ENCODE data around the gene CDC42SE2.

The CDC42SE2 gene, protein sequence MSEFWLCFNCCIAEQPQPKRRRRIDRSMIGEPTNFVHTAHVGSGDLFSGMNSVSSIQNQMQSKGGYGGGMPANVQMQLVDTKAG

DNA sequence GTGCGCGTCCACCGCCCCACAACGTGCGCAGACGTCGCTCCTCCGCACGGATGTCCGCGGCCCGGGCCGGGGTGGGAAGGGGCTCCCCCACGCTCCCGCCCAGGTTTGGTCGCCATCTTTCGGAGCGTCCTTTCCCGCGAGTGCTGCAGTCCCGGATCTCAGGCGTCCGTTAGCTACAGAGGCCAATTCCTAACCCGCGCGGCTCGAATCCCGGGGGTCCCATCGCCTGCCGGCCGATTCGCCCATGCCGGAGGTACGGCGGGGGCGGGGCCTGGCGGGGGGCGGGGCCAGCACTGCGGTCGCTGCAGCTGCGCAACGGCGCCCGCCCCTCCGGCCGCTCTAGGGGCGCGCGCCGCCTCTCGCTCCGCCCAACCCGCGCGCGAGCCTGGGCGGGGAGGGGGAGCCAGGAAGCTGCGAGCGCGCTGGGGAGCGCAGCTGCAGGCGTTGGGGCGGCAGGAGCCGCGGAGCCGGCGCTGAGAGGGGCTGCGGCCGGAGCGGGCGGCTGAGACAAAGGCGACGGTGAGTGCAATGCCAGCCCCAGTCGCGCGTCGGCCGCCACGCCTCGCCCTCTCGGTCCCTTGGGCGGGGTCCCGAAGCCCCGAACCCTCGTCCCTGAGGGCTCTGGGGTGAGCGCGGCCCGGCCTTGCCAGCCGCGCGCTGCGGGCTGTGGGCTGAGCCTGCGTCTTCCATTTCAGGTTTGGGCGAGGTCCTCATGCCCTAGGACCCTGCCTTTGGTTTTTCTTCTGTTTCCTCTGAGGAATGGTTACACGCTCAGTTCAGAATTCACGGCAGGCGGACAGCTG is at the start of gene CDC42SE2:
Gene CDC42SE2, plus strand, starts transcription at position 406 of the 803 bp plus-strand sequence. CDS start 95,441 bp downstream, outside the sequence.
- DNase-seq = peak; percentile 69 to 79

DNA sequence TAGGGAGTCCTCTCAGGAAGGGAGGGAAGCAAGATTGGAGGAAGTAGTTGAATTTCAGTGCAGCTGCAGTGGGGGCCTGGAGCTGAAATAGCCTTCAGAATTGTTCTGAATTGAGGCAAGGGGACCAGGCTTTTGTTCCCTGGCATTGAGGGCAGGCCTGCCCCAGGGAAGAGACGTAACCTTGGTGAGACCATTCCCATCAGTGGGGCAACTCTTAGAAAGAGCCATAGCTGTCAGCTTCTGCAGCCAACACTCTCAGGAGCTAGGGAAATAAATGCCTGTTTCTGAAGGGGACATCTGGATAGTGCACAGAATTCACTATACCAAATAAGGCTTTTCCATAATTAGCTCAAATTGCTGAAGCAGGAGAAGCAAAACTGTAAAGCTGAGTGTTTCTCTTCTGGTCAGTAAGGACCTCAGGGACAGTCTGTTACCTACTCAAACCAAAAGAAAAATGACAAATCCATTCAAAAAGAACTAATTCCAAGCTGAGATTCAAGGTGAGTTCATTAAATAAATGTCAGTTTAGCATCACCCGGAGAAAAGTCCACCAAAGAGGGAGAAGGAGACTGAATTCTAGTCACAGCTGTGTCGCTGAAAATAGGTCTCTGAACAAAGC is 49.1 kb upstream of the CDC42SE2 start:
- DNase-seq = no peak

DNA sequence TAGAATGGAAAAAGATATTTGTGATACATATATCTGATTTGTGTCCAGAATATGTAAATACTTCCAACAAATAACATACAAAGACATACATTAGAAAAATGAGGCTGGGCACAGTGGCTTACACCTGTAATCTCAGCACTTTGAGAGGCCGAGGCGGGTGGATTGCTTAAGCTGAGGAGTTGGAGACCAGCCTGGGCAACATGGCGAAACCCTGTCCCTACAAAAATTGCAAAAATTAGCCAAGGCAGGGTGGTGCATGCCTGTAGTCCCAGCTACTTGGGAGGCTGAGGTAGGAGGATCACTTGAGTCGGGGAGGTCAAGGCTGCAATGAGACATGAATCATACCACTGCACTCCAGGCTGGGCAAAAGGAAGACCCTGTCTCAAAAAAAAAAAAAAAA is 46.1 kb upstream of the CDC42SE2 start:
- no peak for DNase-seq

DNA sequence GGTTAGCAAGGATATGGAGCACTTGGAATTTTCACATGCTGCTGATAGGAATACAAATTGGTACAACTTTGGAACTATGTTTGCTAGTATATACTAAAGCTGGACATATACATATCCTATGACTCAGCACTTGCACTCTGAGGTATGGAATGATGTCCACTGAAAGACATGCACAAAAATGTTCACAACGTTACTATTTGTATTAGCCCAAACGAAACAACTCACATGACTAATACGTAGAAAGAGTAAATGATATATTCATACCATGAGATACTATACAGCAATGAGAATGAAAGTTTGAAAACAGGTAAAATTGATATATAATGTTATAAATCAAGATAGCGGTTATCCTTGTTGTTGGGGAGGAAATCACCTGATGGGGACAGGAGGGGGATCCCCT is 45.5 kb upstream of the CDC42SE2 start:
- no peak for DNase-seq

DNA sequence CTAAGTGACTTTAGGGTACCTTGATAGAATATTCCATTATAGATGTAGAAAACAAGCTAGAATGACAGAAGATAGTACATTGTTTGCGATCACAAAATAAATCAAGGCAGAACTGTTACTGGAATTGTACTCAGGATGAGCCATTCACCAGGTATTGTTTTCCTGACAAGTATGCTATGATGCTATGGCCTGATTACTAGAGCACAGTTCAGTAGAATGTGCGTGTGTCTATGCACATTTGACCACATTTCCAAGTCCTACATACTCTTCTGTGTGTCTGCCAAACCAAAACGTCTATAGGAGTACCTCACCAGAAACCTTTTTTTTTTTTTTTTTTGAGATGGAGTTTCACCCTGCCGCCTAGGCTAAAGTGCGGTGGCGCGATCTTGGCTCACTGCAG is 43.3 kb upstream of the CDC42SE2 start:
- no peak for DNase-seq

DNA sequence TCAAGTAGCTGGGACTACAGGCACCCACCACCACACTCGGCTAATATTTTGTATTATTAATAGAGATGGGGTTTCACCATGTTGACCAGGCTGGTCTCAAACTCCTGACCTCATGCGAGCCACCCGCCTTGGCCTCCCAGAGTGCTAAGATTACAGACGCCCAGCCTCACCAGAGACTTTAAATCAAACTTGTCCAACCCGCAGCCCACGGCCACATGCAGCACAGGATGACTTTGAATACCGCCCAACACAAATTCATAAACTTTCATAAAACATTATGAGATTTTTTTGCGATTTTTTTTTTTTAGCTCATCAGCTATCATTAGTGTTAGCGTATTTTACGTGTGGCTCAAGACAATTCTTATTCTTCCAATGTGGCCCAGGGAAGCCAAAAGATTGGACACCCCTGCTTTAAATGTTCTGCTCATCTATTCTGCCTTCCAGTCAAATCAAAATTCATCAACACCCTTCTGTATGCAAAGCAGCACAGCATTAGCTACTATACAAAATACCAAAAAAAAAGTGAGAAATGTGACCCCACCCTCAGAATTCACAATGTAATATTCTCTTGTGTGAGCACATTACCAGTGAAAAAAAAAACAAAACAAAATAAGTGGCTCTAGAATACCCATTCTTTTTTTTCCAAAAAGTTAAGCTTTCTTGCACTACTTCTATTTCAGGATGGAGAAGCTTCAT is 42.7 kb upstream of the CDC42SE2 start:
- DNase-seq = no peak

DNA sequence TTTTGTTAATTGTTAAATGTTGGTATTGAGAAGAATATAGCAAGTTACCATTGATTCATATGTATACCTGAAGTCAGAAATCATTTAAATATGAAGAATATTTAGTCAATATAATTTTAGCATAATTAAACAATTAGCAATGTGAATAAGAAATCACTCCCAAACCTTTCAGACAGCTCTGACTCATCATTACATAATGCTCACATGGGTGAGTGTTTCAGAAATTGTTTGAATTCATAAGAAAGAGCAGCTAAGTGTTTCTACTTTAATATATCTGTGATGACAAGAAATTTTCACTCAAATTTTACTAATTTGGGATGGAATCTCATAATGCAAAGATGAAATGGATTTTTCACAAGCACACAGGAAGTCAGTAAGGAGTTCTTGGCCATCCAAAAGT is 42.0 kb upstream of the CDC42SE2 start:
- no peak for DNase-seq

DNA sequence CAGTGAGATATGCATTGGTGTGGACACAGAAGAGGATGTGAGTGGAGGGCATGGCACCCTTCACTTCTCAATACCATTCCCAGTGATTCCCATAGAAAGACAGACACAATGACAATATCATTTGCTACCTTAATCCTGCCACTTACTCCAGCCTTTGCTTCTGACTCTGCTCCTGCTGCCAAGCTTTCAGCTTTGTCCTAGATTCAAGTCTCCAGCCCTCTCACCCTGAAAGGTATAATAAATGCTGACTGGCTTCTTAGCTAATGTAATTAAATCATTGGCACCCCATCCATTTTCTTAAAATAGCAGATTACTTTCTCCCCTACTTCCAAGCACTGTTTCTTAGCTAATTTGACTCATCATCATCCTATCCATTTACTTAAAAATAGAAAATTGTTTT is 41.1 kb upstream of the CDC42SE2 start:
- DNase-seq = no peak

DNA sequence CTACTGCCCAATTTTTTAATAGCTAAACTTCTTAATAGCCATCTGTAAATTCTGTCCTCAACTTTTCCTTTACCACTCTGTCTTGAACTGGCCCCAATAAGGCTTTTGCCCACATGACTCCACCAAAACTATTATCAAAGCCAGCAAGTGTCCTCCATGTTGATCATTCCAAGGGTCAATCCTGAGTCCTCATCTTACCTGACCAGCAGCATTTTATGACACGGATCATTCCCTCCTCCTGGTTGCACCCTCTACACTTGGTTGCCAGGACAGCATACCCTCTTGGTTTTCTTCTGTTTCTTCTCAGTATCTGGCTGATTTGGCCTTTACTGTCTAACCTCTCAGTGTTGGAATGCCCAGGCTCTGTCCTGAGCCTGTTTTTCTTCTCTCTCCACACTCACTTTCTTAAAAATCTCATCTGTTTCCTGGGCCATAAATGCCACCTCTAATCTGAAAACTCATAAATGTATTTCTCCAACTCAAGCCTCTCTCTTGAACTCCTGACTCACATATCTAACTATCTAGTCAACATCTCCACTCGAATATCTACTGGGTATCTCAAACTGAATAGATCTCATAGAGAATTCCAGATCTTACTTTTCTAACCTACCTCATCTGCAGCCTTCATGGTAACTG is 40.0 kb upstream of the CDC42SE2 start:
- DNase-seq = no peak

DNA sequence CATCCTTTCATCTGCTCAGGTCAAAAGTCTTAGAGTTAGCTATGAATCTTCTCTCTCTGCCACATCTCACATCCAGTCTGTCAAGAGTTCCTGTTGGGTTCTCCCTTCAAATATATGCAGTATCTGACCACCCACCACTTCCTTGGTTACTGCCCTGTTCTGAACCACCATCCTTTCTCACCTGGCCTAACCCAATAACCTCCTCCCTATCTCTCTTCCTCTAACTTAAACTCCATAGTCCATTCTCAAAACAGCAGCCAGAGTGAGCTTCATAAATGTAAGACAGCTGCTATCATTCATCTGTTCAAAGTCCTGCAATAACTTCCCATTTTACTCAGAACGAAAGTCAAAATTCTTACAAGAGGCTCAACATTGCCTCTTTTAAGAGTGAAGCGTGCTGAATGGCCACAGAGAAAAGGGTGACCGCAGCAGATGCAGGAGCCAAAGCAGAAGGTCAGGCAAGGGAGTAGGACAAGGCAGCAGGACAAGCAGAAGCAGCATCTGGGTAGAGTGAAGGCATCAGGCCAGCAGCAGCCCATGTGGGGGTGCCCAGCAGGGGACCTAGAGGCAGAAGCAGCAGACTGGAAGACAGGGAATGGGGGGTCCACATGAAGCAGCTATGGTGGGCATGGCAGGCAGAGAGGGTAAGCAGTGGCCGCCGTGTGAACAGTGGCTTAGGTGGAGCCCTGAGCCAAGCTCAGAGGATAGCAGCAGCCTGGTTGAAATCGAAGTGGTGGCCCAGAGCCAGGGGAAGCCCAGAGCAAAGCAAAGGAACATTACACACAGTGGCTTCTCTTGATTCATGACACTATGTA is 39.3 kb upstream of the CDC42SE2 start:
- no peak for DNase-seq

DNA sequence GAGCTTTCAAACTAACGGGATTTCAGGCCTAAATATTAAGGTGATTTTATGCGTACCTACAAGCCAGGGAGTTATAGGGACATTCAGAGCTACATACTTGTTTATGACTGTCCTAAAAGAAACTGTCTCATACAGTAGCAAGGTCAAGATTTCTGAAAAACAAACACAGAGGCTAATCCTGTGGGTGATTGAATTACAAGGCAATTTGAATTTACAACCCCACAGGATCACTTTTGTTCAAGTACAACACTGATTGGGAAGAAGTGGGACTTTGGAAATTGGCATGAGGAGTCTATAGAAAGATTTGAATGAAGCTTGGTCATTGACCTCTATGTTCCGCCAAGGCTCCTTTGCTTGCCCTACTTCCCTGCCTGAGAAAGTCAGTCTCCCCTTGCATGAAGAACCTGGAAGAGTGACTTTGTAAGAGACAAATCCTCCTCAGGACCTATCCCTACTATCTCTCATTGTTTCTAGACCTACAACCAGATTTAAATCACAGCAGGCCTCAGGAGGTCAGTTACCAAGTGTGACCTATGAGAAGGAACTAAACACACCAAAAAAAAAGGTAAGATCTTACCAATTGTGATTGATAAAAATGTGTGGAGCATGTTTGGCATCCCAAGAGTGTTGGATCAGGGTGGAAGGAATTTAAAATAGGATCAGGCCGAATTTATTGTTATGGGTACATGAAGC is 38.4 kb upstream of the CDC42SE2 start:
- no peak for DNase-seq

DNA sequence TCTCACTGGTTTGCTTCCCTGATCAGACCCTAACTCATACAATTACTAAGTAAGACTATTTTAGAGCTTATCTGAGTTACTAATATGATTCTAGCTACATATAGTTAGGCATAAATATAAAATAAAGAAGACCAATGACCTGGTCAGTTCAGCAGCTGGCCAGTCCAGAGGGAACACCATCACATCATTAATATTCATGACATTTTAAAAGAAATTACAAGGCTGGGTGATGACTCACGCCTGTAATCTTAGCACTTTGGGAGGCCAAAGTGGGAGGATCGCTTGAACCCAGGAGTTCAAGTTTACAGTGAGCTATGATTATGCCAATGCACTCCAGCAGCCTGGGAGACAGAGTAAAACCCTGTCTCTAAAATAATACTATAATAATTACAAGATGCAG is 37.0 kb upstream of the CDC42SE2 start:
- no peak for DNase-seq

DNA sequence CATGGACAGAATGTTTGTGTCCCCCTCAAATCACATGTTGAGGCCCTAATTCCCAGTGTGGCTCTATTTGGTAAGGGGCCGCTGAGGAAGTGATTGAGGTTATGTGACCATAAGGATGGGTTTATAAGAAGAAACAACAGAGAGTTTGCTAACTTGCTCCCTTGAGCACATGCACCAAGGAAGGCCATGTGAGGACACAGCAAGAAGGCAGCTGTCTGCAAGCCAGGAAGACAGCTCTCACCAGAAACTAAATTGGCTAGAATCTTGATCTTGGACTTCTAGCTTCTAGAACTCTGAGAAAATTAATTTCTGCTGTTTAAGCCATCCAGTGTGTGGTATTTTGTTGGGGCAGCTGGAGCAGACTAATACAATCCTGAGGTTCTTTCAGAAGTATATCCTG is 35.2 kb upstream of the CDC42SE2 start:
- DNase-seq = no peak

DNA sequence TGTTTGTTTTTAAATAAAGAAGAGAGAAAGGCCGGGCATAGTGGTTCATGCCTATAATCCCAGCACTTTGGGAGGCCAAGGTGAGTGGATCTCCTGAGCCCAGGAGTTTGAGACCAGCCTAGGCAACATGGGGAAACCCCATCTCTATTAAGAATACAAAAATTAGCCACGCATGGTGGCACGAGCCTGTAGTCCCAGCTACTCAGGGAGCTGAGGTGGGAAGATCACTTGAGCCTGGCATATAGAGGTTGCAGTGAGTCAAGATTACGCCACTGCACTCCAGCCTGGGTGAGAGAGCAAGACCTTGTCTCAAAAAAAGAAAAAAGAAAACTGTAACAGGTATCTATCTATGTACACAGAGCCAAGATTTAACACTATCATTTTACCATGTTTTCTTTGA is 34.2 kb upstream of the CDC42SE2 start:
- no peak for DNase-seq

DNA sequence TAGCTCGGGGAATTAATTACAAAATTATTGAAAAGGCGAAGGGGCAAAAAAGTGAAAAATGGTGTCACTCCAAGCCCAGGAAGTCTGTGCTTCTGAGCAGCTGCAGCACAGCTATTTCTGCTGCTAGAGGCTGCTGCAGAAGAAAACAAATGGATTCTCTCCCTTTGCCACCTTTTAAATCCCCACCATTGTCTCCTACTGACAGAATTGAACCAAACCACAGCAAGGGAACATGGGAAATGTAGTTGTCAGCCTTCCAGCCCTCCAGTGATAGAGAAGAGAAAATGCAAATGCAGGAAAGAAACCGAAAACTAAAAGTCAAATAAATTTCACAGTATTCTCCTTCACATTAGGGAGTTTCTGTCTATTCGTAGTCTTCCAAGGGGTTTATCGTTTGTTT is 33.4 kb upstream of the CDC42SE2 start:
- DNase-seq = peak in 1 of 2 experiments; percentile 10

DNA sequence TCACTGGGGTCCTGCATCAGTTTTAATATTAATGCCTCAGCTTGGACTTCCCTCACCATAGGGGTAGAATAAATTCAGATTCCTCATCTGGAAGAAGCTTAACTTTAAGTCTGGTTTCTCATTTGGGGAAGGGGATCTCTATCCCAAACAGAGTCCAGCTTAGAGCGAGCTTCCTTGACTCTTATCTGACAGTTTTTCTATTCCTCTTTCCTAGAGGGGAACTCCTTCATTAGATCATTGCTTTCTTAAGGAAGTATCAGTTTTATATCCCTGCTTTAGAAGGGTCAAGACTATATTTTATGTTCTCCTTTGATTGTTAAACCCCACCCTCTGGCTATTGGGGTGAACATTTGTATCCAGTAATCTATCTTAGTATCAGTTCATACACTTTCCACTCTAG is 24.2 kb upstream of the CDC42SE2 start:
- no peak for DNase-seq

DNA sequence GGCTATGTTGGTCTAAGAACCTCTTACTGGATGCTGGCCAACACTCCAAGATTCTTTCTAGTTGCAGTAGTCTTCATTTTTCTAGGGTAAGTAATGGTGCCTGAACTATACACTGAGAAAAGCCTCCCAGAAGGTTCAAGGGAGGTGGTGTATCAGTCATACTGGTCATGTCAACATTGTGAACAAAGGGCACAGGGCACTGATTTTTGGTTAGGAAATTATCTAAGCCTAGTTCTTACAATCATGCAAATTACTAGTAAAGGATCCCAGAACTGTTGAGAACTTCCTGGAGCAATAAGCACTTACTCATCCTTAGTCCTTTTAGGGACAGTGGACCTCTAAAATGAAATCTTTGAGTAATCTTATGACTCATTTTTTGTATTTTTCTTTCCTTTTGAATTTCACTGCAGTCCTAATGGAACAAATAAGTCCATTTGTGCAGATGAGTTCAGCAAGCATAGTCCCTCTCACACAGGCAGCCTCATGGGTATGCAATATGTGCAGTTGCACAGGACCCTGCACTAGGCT is 21.1 kb upstream of the CDC42SE2 start:
- DNase-seq = peak in 1 of 2 experiments; percentile 21

DNA sequence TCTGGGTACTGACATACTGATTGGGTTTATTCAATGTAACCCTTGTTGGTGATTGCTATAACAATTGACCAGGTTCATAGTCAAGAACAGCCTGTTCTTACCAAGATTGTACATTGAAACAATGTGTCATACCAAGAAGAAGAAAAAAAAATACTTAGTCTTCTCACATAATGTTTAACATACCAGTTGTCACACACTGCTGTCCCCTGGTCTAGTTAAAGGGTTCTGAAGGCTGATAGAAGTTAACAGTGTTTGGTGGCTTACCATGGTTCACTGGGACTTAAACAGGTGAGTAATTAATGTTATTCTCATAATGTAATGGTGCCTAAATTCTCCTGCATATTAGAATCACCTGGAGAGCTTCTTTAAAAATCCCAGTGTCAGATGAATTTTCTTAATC is 18.5 kb upstream of the CDC42SE2 start:
- DNase-seq = no peak

DNA sequence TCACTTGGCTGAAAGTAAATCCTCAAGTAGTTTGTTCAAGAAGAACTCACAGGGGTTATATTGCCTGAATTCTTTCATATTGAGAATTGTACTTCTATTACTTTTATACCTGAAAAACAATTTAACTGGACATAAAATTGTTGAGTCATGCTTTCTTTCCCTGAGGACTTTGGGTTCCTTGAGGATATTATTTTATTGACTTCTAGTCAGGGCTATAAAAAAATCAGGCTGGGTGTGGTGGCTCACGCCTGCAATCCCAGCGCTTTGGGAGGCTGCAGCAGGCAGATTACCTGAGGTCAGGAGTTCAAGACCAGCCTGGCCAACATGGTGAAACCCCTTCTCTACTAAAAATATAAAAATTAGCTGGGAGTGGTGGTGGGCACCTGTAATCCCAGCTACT is 17.9 kb upstream of the CDC42SE2 start:
- DNase-seq = no peak

DNA sequence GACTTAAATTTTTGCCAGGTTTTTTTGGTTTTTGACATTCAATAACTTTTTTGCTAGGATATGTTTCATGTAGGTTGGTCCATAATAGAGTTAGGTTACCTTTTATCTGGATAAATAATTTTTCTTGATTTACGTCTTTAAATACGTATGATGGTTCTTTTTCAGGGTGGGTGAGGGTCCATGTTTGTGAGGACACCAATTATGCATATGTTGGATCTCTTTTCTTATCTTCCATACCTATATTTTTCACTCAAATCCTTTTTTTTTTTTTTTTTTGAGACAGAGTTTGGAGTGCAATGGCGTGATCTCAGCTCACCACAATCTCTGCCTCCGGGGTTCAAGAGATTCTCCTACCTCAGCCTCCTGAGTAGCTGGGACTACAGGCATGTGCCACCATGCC is 17.3 kb upstream of the CDC42SE2 start:
- no peak for DNase-seq

DNA sequence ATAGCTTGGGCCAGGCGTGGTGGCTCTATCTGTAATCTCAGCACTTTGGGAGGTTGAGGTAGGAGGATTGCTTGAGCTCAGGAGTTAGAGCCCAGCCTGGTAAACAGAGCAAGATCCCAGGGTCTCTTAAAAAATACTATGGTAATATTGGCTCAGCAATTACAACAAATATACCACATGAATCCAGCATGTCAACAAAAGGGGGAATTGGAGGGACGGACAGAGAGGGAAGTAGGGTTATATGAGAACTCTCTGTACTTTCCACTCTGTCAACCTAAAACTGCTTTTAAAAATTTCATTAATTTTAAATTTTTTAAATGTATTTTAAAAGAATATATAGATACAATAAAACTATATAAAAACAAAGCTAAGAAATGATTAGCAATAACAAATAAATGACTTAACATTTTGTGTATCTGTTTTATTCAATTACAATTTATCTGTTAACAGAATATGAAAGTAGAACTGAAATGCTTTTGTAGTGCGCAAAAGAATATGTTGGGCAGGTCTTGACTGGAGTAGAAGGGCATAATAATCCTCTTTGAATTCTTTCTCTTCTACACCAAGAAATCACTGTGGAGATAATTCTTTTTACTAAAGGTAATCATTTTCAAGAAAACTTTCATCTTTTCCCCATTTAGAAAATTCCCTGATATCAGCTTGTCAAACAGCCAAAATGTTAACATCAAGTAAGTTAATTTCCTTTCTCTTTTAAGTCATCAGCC is 12.9 kb upstream of the CDC42SE2 start:
- no peak for DNase-seq

Data from SW 1271 (cell line).